Loucy (cell line): ENCODE results near the gene MYO5C.

Experiments used
- EZH2phosphoT487 ChIP-seq: fragments of 200-600 bp; IDR thresholded peaks from 2 replicates; pipeline ENCODE4 v1.6.1; 2018; ENCODE audit warnings: antibody characterized with exemption, mild to moderate bottlenecking, moderate library complexity, borderline replicate concordance
- TF ChIP-seq, protein P1 (sequence below): fragments of 200-600 bp; sonication (generic); conservative IDR thresholded peaks from 2 replicates; pipeline ENCODE4 v1.5.1; 2014; ENCODE audit warnings: mild to moderate bottlenecking, antibody characterized with exemption, low read length

DNA sequence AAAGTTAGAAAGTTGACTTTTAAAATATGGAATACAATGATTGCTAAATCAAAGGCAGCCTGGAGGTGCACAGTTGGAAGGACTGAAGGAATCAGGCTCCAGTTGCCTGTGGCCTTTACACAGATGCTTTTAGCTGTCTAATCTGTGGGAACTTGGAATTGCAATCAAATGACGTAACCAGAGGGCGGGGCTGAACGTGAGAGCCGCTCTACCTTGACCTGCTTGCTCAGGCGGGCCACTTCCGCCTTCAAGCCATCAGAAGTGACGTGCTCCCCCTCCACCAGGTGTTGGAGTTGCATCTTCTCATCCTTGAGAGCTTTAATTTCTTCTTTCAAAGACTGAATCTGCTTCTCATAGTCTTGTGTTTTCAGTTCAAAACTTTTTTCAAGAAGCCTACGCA lies 66.7 kb downstream of the MYO5C start:
- TF ChIP-seq EZH2phosphoT487: no peak
- TF ChIP-seq, protein P1, sequence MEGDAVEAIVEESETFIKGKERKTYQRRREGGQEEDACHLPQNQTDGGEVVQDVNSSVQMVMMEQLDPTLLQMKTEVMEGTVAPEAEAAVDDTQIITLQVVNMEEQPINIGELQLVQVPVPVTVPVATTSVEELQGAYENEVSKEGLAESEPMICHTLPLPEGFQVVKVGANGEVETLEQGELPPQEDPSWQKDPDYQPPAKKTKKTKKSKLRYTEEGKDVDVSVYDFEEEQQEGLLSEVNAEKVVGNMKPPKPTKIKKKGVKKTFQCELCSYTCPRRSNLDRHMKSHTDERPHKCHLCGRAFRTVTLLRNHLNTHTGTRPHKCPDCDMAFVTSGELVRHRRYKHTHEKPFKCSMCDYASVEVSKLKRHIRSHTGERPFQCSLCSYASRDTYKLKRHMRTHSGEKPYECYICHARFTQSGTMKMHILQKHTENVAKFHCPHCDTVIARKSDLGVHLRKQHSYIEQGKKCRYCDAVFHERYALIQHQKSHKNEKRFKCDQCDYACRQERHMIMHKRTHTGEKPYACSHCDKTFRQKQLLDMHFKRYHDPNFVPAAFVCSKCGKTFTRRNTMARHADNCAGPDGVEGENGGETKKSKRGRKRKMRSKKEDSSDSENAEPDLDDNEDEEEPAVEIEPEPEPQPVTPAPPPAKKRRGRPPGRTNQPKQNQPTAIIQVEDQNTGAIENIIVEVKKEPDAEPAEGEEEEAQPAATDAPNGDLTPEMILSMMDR: no peak
